Nephron (organoid): ENCODE measurements around the gene TBC1D5.

ENCODE experiments used
- H3K27ac Mint-ChIP-seq, 3 experiments: 2 replicates each; pipeline ENCODE4 v1.8.0; 2020; ENCODE audit warnings: mixed read lengths in 3 of 3, mild to moderate bottlenecking in 2 of 3, moderate library complexity in 1 of 3
- H3K27me3 Mint-ChIP-seq: 2 replicates; pipeline ENCODE4 v1.8.0; 2021; ENCODE audit warnings: low read depth, mild to moderate bottlenecking, moderate library complexity, mixed read lengths
- H3K36me3 Mint-ChIP-seq: 2 replicates; pipeline ENCODE4 v1.8.0; 2020; ENCODE audit warnings: low read depth, mixed read lengths
- H3K4me1 Mint-ChIP-seq: 2 replicates; pipeline ENCODE4 v1.8.0; 2020; ENCODE audit warnings: mixed read lengths
- H3K4me3 Mint-ChIP-seq, 3 experiments: 2 replicates each; pipeline ENCODE4 v1.8.0; 2020; ENCODE audit warnings: mild to moderate bottlenecking in 3 of 3, mixed read lengths in 3 of 3, moderate library complexity in 2 of 3
- H3K9me3 Mint-ChIP-seq: 2 replicates; pipeline ENCODE4 v1.8.0; 2020; ENCODE audit warnings: mixed read lengths
- CTCF ChIP-seq, 3 experiments: fragments of 200-600 bp; sonication (generic); IDR thresholded peaks; one replicate each; pipeline ENCODE4 v1.5.0; 2021; ENCODE audit warnings: antibody characterized with exemption in 3 of 3; ENCODE audit not compliant: unreplicated experiment in 3 of 3

TBC1D5 gene

DNA sequence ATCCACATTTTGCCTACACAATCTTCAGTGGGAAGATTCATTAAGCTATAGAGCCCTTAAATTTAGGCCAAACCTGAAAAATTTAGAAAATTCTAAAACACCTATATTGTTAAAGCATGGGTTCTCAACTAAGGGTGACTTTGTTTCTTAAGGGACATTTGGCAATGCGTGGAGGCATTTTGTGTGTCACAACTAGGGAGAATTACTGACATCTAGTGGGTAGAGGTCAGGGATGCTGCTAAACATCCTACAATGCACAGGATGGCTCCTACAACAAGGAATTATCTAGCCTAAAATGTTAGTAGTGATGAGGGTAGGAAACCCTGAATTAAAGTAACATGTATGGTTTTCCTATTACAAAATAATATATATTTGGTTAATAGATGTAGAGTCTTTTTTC, 55.8 kb downstream of the TBC1D5 start:
- no peak for TF ChIP-seq CTCF (IDR thresholded peaks at IDR 0.05; ENCODE audit: unreplicated experiment in 3 of 3)
- Mint-ChIP-seq H3K9me3 (peaks cover 2% of the 10 kb centered on the region), H3K27ac (no peak overlapping the region), H3K27me3 (no peaks in the 10 kb centered on the region), H3K4me1 (no peaks in the 10 kb centered on the region), H3K4me3 (no peak overlapping the region), H3K36me3 (no peaks in the 10 kb centered on the region)

GRCh38 chr3:17683542-17684207, 58.8 kb downstream of the TBC1D5 start:
- H3K9me3 Mint-ChIP-seq: no peaks in the 10 kb centered on the region
- H3K4me3 Mint-ChIP-seq: no peak overlapping the region
- H3K27me3 Mint-ChIP-seq: no peaks in the 10 kb centered on the region
- peaks cover 5% of the 10 kb centered on the region for H3K4me1 Mint-ChIP-seq
- TF ChIP-seq CTCF (IDR thresholded peaks at IDR 0.05; ENCODE audit: unreplicated experiment in 3 of 3): no peak
- H3K36me3 Mint-ChIP-seq: no peaks in the 10 kb centered on the region
- H3K27ac Mint-ChIP-seq: no peak overlapping the region

GRCh38 chr3:17680530-17680929, 61.9 kb downstream of the TBC1D5 start:
- Mint-ChIP-seq H3K27ac (no peak overlapping the region), H3K4me1 (peaks cover 5% of the 10 kb centered on the region), H3K27me3 (no peaks in the 10 kb centered on the region), H3K36me3 (no peaks in the 10 kb centered on the region), H3K4me3 (no peak overlapping the region), H3K9me3 (no peaks in the 10 kb centered on the region)
- no peak for TF ChIP-seq CTCF (IDR thresholded peaks at IDR 0.05; ENCODE audit: unreplicated experiment in 3 of 3)

DNA sequence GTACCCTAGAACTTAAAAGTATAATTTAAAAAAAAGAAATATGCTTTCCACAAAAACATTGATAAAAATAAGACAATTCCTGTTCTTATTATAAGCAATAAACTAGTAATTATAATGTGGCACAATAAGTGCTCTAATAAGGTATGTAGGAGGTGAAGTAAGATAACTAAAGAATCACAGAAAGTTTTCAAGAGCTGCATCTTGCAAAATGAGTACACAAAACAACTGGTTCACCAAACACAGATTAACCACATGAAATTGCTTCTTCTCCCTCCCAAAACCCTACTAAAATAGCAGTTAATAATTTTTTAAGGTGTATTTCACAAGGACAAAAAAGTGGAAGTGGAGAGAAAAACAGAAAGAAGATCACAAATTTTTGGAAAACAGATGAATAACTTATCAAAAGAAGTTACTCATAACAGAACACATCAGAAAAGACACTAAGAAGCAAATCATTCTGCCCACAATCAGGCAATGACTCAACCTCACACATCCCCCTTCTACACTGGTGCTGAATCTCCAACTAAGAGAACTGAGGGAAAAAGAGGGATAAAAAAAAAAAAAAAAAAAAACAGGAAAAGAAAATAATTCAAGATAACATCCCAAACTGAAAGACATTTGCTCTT, 64.2 kb downstream of the TBC1D5 start:
- TF ChIP-seq CTCF (IDR thresholded peaks at IDR 0.05; ENCODE audit: unreplicated experiment in 3 of 3): no peak
- Mint-ChIP-seq H3K27me3 (no peaks in the 10 kb centered on the region), H3K27ac (no peak overlapping the region), H3K36me3 (no peaks in the 10 kb centered on the region), H3K9me3 (no peaks in the 10 kb centered on the region), H3K4me3 (no peak overlapping the region), H3K4me1 (peaks cover 5% of the 10 kb centered on the region)

- TF ChIP-seq CTCF (IDR thresholded peaks at IDR 0.05; ENCODE audit: unreplicated experiment in 3 of 3): no peak
- Mint-ChIP-seq H3K4me3 (no peak overlapping the region), H3K9me3 (no peaks in the 10 kb centered on the region), H3K36me3 (no peaks in the 10 kb centered on the region), H3K27me3 (no peaks in the 10 kb centered on the region), H3K27ac (no peak overlapping the region), H3K4me1 (peaks cover 7% of the 10 kb centered on the region)
These were observed 68.2 kb downstream of the TBC1D5 start for GRCh38 chr3:17674082-17674686.
